Mucosa of rectum (tissue), 2 donors: ENCODE results near the gene SMIM28.

Experiments
- H3K27ac ChIP-seq, 2 donors: one replicate each; pipeline ENCODE4 v1.7.0; 2013; ENCODE audit warnings: inconsistent platforms in 2 of 2, low read depth in 2 of 2, low read length in 2 of 2
- H3K27me3 ChIP-seq, 2 donors: one replicate each; pipeline ENCODE4 v1.7.0; 2013; ENCODE audit warnings: low read length in 2 of 2; ENCODE audit not compliant: control insufficient read depth in 2 of 2, insufficient read depth in 2 of 2
- H3K36me3 ChIP-seq, 2 donors: one replicate each; pipeline ENCODE4 v1.7.0; 2013; ENCODE audit warnings: low read length in 2 of 2; ENCODE audit not compliant: control insufficient read depth in 2 of 2, insufficient read depth in 2 of 2
- H3K4me1 ChIP-seq, 2 donors: one replicate each; pipeline ENCODE4 v1.7.0; 2013; ENCODE audit warnings: low read length in 2 of 2, mild to moderate bottlenecking in 1 of 2; ENCODE audit not compliant: control insufficient read depth in 2 of 2, insufficient read depth in 2 of 2
- H3K4me3 ChIP-seq, 2 donors: one replicate each; pipeline ENCODE4 v1.7.0; 2013; ENCODE audit warnings: low read length in 2 of 2
- H3K9ac ChIP-seq, 2 donors: one replicate each; pipeline ENCODE4 v1.7.0; 2013; ENCODE audit warnings: low read length in 2 of 2, low read depth in 1 of 2, mild to moderate bottlenecking in 1 of 2
- H3K9me3 ChIP-seq, 2 donors: one replicate each; pipeline ENCODE4 v1.7.0; 2013; ENCODE audit warnings: low read length in 2 of 2; ENCODE audit not compliant: control insufficient read depth in 2 of 2
- donor health status: healthy.
- donor health status: Normal muscosa, but diverticular disease.

The SMIM28 gene

DNA sequence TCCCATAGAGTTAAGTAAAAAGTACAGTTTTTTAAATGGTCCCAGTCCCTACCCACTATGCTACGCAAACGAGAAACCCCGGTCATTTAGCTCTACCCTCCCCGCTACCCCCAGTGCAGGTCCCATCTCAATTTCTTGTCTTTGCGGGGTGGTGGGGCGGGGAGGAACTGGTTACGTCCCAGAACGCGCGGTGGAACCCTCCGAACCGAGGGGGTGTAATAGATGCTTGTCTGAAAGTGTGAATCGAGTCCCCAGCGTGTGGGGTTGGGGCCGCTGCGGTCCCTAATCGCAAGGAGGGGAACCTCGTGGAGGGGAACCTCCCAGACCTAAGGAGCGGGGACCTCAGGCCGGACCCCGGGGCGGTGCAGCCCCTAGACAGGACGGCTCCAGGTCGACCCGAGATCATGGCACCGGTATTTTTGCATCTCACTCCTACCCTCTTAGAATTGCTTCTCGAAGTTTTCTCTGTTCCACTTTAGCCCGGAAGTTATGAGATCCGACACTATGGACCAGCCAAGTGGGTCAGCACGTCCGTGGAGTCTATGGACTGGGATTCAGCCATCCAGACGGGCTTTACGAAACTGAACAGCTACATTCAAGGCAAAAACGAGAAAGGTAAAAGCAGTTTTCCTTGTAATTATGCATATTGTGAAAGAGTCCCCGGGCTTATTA lies 27.1 kb downstream of the SMIM28 start:
- peaks cover 30 to 37% of the 10 kb centered on the region in 2 donors for H3K36me3 ChIP-seq
- no peaks in the 10 kb centered on the region for H3K9me3 ChIP-seq
- H3K27ac ChIP-seq = peak overlapping the region; percentile 90 to 93
- H3K27me3 ChIP-seq = no peaks in the 10 kb centered on the region
- peak overlapping the region; percentile 83 to 96 for H3K9ac ChIP-seq
- H3K4me1 ChIP-seq = peaks cover 14 to 16% of the 10 kb centered on the region in 2 donors
- H3K4me3 ChIP-seq = peak overlapping the region; percentile 83 to 86

DNA sequence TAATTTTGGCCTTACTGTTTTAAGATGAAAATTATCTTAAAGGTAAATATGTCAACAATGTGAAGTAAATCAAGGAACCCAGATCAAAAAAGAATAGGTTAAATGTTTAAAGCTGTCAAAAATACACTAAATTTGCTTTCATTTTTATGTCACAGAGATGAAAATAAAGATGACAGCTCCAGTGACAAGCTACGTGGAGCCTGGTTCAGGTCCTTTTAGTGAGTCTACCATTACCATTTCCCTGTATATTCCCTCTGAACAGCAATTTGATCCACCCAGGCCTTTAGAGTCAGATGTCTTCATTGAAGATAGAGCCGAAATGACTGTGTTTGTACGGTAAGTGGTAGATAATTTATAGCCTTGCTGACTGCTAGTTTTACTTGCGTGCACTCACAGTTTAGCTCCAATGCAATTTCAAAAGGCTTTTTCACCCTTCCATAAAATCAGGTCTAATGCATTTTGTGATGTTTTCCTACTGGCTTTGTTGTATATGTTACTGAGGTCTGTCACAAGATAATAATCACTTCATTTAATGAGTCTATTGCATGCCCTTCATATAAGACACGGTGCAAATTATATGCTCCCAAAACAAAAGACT lies 28.2 kb downstream of the SMIM28 start:
- peak overlapping the region; percentile 73 to 90 for H3K27ac ChIP-seq
- H3K36me3 ChIP-seq = peaks cover 40 to 46% of the 10 kb centered on the region in 2 donors
- peaks cover 14 to 16% of the 10 kb centered on the region in 2 donors for H3K4me1 ChIP-seq
- H3K9ac ChIP-seq = peak overlapping the region in 1 of 2 donors; percentile 96
- no peaks in the 10 kb centered on the region for H3K9me3 ChIP-seq
- H3K27me3 ChIP-seq = no peaks in the 10 kb centered on the region
- peak overlapping the region in 1 of 2 donors; percentile 86 for H3K4me3 ChIP-seq

DNA sequence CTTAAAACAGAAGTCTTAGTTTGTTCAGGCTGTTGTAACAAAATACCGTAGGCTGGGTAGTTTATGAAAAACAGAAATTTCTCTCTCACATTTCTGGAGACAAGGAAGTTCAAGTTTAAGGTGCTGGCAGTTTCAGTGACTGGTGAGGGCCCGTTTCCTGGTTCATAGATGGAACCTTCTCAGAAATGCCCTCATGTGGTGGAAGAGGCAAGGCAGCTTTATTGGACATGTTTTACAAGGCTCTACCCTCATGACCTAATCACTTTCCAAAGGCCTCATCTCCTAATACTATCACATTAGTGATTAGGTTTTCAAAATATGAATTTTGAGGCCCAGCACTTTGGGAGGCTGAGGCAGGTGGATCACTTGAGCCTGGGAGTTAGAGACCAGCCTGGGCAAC lies 28.7 kb downstream of the SMIM28 start:
- peak overlapping the region; percentile 73 to 90 for H3K27ac ChIP-seq
- peaks cover 14 to 16% of the 10 kb centered on the region in 2 donors for H3K4me1 ChIP-seq
- no peaks in the 10 kb centered on the region for H3K9me3 ChIP-seq
- peaks cover 45 to 51% of the 10 kb centered on the region in 2 donors for H3K36me3 ChIP-seq
- no peaks in the 10 kb centered on the region for H3K27me3 ChIP-seq
- peak overlapping the region in 1 of 2 donors; percentile 96 for H3K9ac ChIP-seq
- H3K4me3 ChIP-seq = peak overlapping the region in 1 of 2 donors; percentile 86

DNA sequence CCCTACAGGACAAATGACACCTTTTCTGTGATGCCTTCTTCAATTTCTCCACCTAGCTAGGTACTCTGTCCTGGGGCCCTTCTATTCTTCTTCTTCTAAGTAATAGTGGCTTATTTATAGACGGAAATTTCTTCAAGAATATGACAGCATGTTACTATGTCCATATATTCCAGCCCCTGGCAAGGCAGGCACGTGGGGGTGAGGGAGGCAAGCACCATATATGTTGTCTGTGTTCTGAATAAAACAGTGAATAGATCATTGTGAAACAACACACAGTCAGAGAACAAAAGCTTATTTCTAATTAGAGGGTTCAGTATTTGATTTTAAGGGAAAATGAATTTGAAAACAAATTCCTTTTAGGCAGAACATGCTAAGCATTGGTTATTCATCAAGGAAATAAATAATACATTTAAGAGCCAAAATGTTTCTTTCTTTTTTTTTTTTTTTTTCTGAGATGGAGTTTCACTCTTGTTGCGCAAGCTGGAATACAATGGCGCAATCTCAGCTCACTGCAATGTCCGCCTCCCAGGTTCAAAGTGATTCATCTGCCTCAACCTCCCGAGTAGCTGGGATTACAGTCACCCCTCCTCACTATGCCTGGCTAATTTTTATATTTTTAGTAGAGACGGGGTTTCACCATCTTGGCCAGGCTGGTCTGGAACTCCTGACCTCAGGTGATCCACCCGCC lies 32.5 kb downstream of the SMIM28 start:
- Histone ChIP-seq H3K4me1 (peaks cover 9 to 10% of the 10 kb centered on the region in 2 donors), H3K36me3 (peaks cover 68 to 75% of the 10 kb centered on the region in 2 donors), H3K27me3 (no peaks in the 10 kb centered on the region), H3K4me3 (no peak overlapping the region), H3K27ac (no peak overlapping the region), H3K9me3 (no peaks in the 10 kb centered on the region), H3K9ac (no peak overlapping the region)

DNA sequence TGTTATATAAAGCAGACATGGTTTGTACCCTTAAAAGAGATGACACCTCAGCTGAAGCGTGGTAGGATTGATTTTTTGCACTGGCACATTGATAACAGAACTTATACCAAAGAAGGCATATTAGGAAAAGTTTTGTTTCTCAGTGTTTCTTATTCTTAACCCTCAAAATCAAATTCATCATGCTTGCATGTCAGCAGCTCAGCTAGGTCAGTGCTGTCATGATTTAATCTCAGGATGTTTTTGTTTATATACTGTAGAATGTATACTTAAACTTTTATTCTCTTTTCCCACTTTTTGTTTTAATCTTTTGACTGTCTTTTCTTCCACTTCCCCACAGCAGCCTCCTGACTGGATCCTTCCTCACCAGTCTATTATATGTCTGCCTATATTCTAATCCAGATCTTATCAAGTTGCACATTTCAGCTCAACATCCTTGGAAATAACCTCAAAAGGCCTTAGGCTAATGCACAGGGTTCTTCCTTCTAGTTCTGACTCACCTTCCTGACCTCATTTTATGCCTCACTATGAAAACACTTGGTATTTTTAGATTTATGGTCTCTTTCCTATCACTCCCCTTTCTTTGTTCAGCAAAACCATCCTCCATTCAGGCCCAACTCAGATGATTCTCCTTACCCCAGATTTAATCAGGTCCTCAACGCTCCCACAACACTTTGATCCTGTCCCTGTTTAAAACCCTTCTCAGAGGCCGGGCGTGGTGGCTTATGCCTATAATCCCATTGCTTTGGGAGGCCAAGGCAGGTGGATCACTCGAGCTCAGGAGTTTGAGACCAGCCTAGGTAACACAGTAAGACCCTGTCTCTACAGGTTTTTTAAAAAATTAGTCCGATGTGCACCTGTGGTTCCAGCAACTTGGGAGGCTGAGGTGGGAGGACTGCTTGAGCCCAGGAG lies 33.5 kb downstream of the SMIM28 start:
- Histone ChIP-seq H3K9me3 (no peaks in the 10 kb centered on the region), H3K27me3 (no peaks in the 10 kb centered on the region), H3K4me3 (no peak overlapping the region), H3K36me3 (peaks cover 69 to 81% of the 10 kb centered on the region in 2 donors), H3K4me1 (peaks cover under 1% of the 10 kb centered on the region in 2 donors), H3K27ac (no peak overlapping the region), H3K9ac (no peak overlapping the region)

GRCh38 chr6:138415125-138415524 lies 37.4 kb downstream of the SMIM28 start:
- Histone ChIP-seq H3K9me3 (no peaks in the 10 kb centered on the region), H3K27me3 (no peaks in the 10 kb centered on the region), H3K9ac (no peak overlapping the region), H3K27ac (no peak overlapping the region), H3K36me3 (peaks cover 46 to 47% of the 10 kb centered on the region in 2 donors), H3K4me1 (no peaks in the 10 kb centered on the region), H3K4me3 (no peak overlapping the region)

GRCh38 chr6:138416206-138416605 lies 38.5 kb downstream of the SMIM28 start:
- H3K4me1 ChIP-seq = no peaks in the 10 kb centered on the region
- H3K27me3 ChIP-seq = no peaks in the 10 kb centered on the region
- H3K9me3 ChIP-seq = no peaks in the 10 kb centered on the region
- no peak overlapping the region for H3K4me3 ChIP-seq
- no peak overlapping the region for H3K9ac ChIP-seq
- H3K27ac ChIP-seq = no peak overlapping the region
- peaks cover 37% of the 10 kb centered on the region in 2 donors for H3K36me3 ChIP-seq

GRCh38 chr6:138417493-138418117 lies 39.9 kb downstream of the SMIM28 start:
- no peak overlapping the region for H3K9ac ChIP-seq
- no peak overlapping the region for H3K4me3 ChIP-seq
- H3K27ac ChIP-seq = no peak overlapping the region
- no peaks in the 10 kb centered on the region for H3K4me1 ChIP-seq
- no peaks in the 10 kb centered on the region for H3K27me3 ChIP-seq
- H3K9me3 ChIP-seq = no peaks in the 10 kb centered on the region
- peaks cover 25 to 33% of the 10 kb centered on the region in 2 donors for H3K36me3 ChIP-seq

GRCh38 chr6:138418118-138418742 lies 40.5 kb downstream of the SMIM28 start:
- Histone ChIP-seq H3K4me1 (no peaks in the 10 kb centered on the region), H3K9ac (no peak overlapping the region), H3K9me3 (no peaks in the 10 kb centered on the region), H3K4me3 (no peak overlapping the region), H3K27ac (no peak overlapping the region), H3K36me3 (peaks cover 18 to 31% of the 10 kb centered on the region in 2 donors), H3K27me3 (no peaks in the 10 kb centered on the region)
